Activated CD8-positive, alpha-beta memory T cell treated with anti-CD3 and anti-CD28 coated beads for 4 hours (primary cell): ENCODE results near the gene CASP7.

ENCODE experiments used
- DNase-seq, 2 donors: peaks; one replicate each; pipeline ENCODE4 v3.0.0-alpha.2; 2020; ENCODE audit warnings: low read depth in 2 of 2

Gene CASP7

GRCh38 chr10:113665806-113666354, 13.8 kb upstream of the CASP7 start:
- no peak for DNase-seq

GRCh38 chr10:113666682-113667252, 12.9 kb upstream of the CASP7 start:
- DNase-seq, result no peak

- DNase-seq, result no peak
Observed at GRCh38 chr10:113680190-113681111, 739 bp downstream of the CASP7 start.

GRCh38 chr10:113681533-113682470, 2.1 kb downstream of the CASP7 start:
- DNase-seq, result no peak

GRCh38 chr10:113683300-113683699, 3.6 kb downstream of the CASP7 start:
- DNase-seq, result no peak

GRCh38 chr10:113686028-113686427, 6.3 kb downstream of the CASP7 start:
- no peak for DNase-seq

GRCh38 chr10:113687037-113687436, 7.3 kb downstream of the CASP7 start:
- DNase-seq, result no peak

- no peak for DNase-seq
Observed at GRCh38 chr10:113689057-113689456, 9.3 kb downstream of the CASP7 start.

GRCh38 chr10:113689574-113689973, 9.9 kb downstream of the CASP7 start:
- no peak for DNase-seq

- no peak for DNase-seq
Observed at GRCh38 chr10:113690749-113691148, 11.0 kb downstream of the CASP7 start.

GRCh38 chr10:113691381-113691780, 11.7 kb downstream of the CASP7 start:
- DNase-seq, result no peak

- DNase-seq, result no peak
Observed at GRCh38 chr10:113692271-113692670, 12.6 kb downstream of the CASP7 start.

- no peak for DNase-seq
Observed at GRCh38 chr10:113693348-113693747, 13.6 kb downstream of the CASP7 start.

- no peak for DNase-seq
Observed at GRCh38 chr10:113695691-113696090, 16.0 kb downstream of the CASP7 start.

- no peak for DNase-seq
Observed at GRCh38 chr10:113697595-113697994, 17.9 kb downstream of the CASP7 start.

- DNase-seq, result no peak
Observed at GRCh38 chr10:113704637-113705343, 25.1 kb downstream of the CASP7 start.

GRCh38 chr10:113705344-113705652, 25.6 kb downstream of the CASP7 start:
- no peak for DNase-seq

- no peak for DNase-seq
Observed at GRCh38 chr10:113706623-113707022, 26.9 kb downstream of the CASP7 start.

- DNase-seq, result no peak
Observed at GRCh38 chr10:113708640-113709039, 28.9 kb downstream of the CASP7 start.

GRCh38 chr10:113709221-113709838, 29.6 kb downstream of the CASP7 start:
- DNase-seq, result no peak

- no peak for DNase-seq
Observed at GRCh38 chr10:113711142-113711541, 31.4 kb downstream of the CASP7 start.
